T-helper 2 cell treated with Interferon-gamma antibody and Interleukin-4, amounts not matched to agents 5 μg/mL and 100 μg/mL, for 36 hours (primary cell): Measurements from ENCODE around the gene SOCS2.
A peak's percentile ranks its signal among the peaks of the same experiment; 100 is the strongest.

ENCODE experiments used
- DNase-seq: peaks from one replicate; pipeline ENCODE4 v3.0.0; 2021; ENCODE audit warnings: low spot score
- H3K27ac Mint-ChIP-seq: one replicate; pipeline ENCODE4 v1.8.0; 2021; ENCODE audit warnings: mild to moderate bottlenecking, mixed read lengths
- H3K27me3 Mint-ChIP-seq: one replicate; pipeline ENCODE4 v1.8.0; 2021; ENCODE audit warnings: low read depth, mixed read lengths
- H3K36me3 Mint-ChIP-seq: one replicate; pipeline ENCODE4 v1.8.0; 2021; ENCODE audit warnings: low read depth, mixed read lengths
- H3K4me1 Mint-ChIP-seq: one replicate; pipeline ENCODE4 v1.8.0; 2021; ENCODE audit warnings: low read depth, mixed read lengths
- H3K4me3 Mint-ChIP-seq: one replicate; pipeline ENCODE4 v1.8.0; 2022; ENCODE audit warnings: mild to moderate bottlenecking, moderate library complexity, mixed read lengths
- H3K9me3 Mint-ChIP-seq: one replicate; pipeline ENCODE4 v1.8.0; 2021; ENCODE audit warnings: mixed read lengths

The SOCS2 gene

GRCh38 chr12:93571925-93572711 is at the start of gene SOCS2:
Gene SOCS2, plus strand, starts transcription at chr12:93572675. Its CDS starts 223 bp downstream, at chr12:93572898.
- Mint-ChIP-seq H3K4me1 (peaks cover 28% of the 10 kb centered on the region), H3K27me3 (peaks cover 23% of the 10 kb centered on the region)

GRCh38 chr12:93524386-93525133 is 47.9 kb upstream of the SOCS2 start:
- Mint-ChIP-seq H3K9me3 (no peaks in the 10 kb centered on the region), H3K36me3 (no peaks in the 10 kb centered on the region), H3K4me3 (no peak overlapping the region), H3K27me3 (peaks cover 20% of the 10 kb centered on the region), H3K27ac (peak overlapping the region; percentile 56), H3K4me1 (no peaks in the 10 kb centered on the region)
- no peak for DNase-seq

More at GRCh38 chr12:93571925-93572711, at the start of gene SOCS2:
- DNase-seq, result peak; percentile 42
- H3K36me3 Mint-ChIP-seq, result peaks cover 37% of the 10 kb centered on the region
- H3K27ac Mint-ChIP-seq, result peak within 1 kb of the TSS; percentile 95
- H3K4me3 Mint-ChIP-seq, result peak within 1 kb of the TSS; percentile 98
- no peaks in the 10 kb centered on the region for H3K9me3 Mint-ChIP-seq

GRCh38 chr12:93526786-93527428 is 45.6 kb upstream of the SOCS2 start:
- no peaks in the 10 kb centered on the region for H3K36me3 Mint-ChIP-seq
- H3K27me3 Mint-ChIP-seq, result peaks cover 14% of the 10 kb centered on the region
- no peak for DNase-seq
- H3K27ac Mint-ChIP-seq, result no peak overlapping the region
- no peak overlapping the region for H3K4me3 Mint-ChIP-seq
- peaks cover 10% of the 10 kb centered on the region for H3K4me1 Mint-ChIP-seq
- no peaks in the 10 kb centered on the region for H3K9me3 Mint-ChIP-seq

- Mint-ChIP-seq H3K4me1 (peaks cover 10% of the 10 kb centered on the region), H3K9me3 (no peaks in the 10 kb centered on the region), H3K36me3 (peaks cover 1% of the 10 kb centered on the region), H3K4me3 (no peak overlapping the region), H3K27me3 (peaks cover 8% of the 10 kb centered on the region), H3K27ac (peak overlapping the region; percentile 1)
- no peak for DNase-seq
Observed at GRCh38 chr12:93530358-93530757, 42.1 kb upstream of the SOCS2 start.

GRCh38 chr12:93533310-93533709 is 39.2 kb upstream of the SOCS2 start:
- H3K27me3 Mint-ChIP-seq, result no peaks in the 10 kb centered on the region
- H3K4me1 Mint-ChIP-seq, result peaks cover 19% of the 10 kb centered on the region
- no peak overlapping the region for H3K4me3 Mint-ChIP-seq
- no peaks in the 10 kb centered on the region for H3K9me3 Mint-ChIP-seq
- no peak overlapping the region for H3K27ac Mint-ChIP-seq
- peaks cover 1% of the 10 kb centered on the region for H3K36me3 Mint-ChIP-seq
- no peak for DNase-seq

GRCh38 chr12:93536111-93536765 is 36.2 kb upstream of the SOCS2 start:
- Mint-ChIP-seq H3K36me3 (peaks cover 3% of the 10 kb centered on the region), H3K4me1 (peaks cover 18% of the 10 kb centered on the region), H3K4me3 (no peak overlapping the region), H3K9me3 (no peaks in the 10 kb centered on the region), H3K27ac (no peak overlapping the region), H3K27me3 (peaks cover 8% of the 10 kb centered on the region)
- no peak for DNase-seq

- peaks cover 3% of the 10 kb centered on the region for H3K36me3 Mint-ChIP-seq
- no peaks in the 10 kb centered on the region for H3K9me3 Mint-ChIP-seq
- DNase-seq, result no peak
- H3K27ac Mint-ChIP-seq, result no peak overlapping the region
- peaks cover 8% of the 10 kb centered on the region for H3K27me3 Mint-ChIP-seq
- H3K4me3 Mint-ChIP-seq, result no peak overlapping the region
- peaks cover 22% of the 10 kb centered on the region for H3K4me1 Mint-ChIP-seq
Observed at GRCh38 chr12:93536766-93537488, 35.5 kb upstream of the SOCS2 start.

GRCh38 chr12:93537769-93538168 is 34.7 kb upstream of the SOCS2 start:
- no peaks in the 10 kb centered on the region for H3K9me3 Mint-ChIP-seq

GRCh38 chr12:93539821-93540220 is 32.7 kb upstream of the SOCS2 start:
- Mint-ChIP-seq H3K36me3 (peaks cover 7% of the 10 kb centered on the region), H3K4me3 (no peak overlapping the region), H3K27me3 (peaks cover 8% of the 10 kb centered on the region), H3K9me3 (no peaks in the 10 kb centered on the region), H3K27ac (peak overlapping the region; percentile 8), H3K4me1 (peaks cover 25% of the 10 kb centered on the region)
- DNase-seq, result no peak

More at GRCh38 chr12:93537769-93538168, 34.7 kb upstream of the SOCS2 start:
- H3K27ac Mint-ChIP-seq, result no peak overlapping the region
- peaks cover 8% of the 10 kb centered on the region for H3K27me3 Mint-ChIP-seq
- H3K36me3 Mint-ChIP-seq, result peaks cover 3% of the 10 kb centered on the region
- no peak overlapping the region for H3K4me3 Mint-ChIP-seq
- no peak for DNase-seq
- H3K4me1 Mint-ChIP-seq, result peaks cover 25% of the 10 kb centered on the region

- Mint-ChIP-seq H3K4me1 (peaks cover 25% of the 10 kb centered on the region), H3K27ac (no peak overlapping the region), H3K36me3 (peaks cover 8% of the 10 kb centered on the region), H3K4me3 (no peak overlapping the region), H3K27me3 (peaks cover 8% of the 10 kb centered on the region), H3K9me3 (no peaks in the 10 kb centered on the region)
- no peak for DNase-seq
Observed at GRCh38 chr12:93540466-93540865, 32.0 kb upstream of the SOCS2 start.

GRCh38 chr12:93541578-93542225 is 30.8 kb upstream of the SOCS2 start:
- Mint-ChIP-seq H3K36me3 (peaks cover 8% of the 10 kb centered on the region), H3K9me3 (no peaks in the 10 kb centered on the region), H3K4me1 (peaks cover 21% of the 10 kb centered on the region), H3K27me3 (peaks cover 8% of the 10 kb centered on the region), H3K27ac (peak overlapping the region; percentile 49), H3K4me3 (peak overlapping the region; percentile 24)
- DNase-seq, result no peak

GRCh38 chr12:93547778-93548177 is 24.7 kb upstream of the SOCS2 start:
- no peak for DNase-seq
- no peaks in the 10 kb centered on the region for H3K4me1 Mint-ChIP-seq
- H3K27ac Mint-ChIP-seq, result no peak overlapping the region
- no peak overlapping the region for H3K4me3 Mint-ChIP-seq
- H3K27me3 Mint-ChIP-seq, result no peaks in the 10 kb centered on the region
- peaks cover 7% of the 10 kb centered on the region for H3K36me3 Mint-ChIP-seq
- no peaks in the 10 kb centered on the region for H3K9me3 Mint-ChIP-seq

GRCh38 chr12:93549174-93549573 is 23.3 kb upstream of the SOCS2 start:
- Mint-ChIP-seq H3K9me3 (no peaks in the 10 kb centered on the region), H3K4me1 (no peaks in the 10 kb centered on the region)

More at GRCh38 chr12:93549174-93549573, 23.3 kb upstream of the SOCS2 start:
- H3K4me3 Mint-ChIP-seq, result no peak overlapping the region
- no peak for DNase-seq
- peaks cover 3% of the 10 kb centered on the region for H3K36me3 Mint-ChIP-seq
- no peaks in the 10 kb centered on the region for H3K27me3 Mint-ChIP-seq
- H3K27ac Mint-ChIP-seq, result no peak overlapping the region
